Hepatic stellate cell (primary cell): ENCODE data around the gene TEX38.
"Not testable (repeated sequence)": the region's sequence is repeated elsewhere in the genome, so short reads cannot be mapped to it uniquely, and the experiment has no call there.

ENCODE experiments used
- DNase-seq: peaks from one replicate; pipeline ENCODE4 v3.0.0; 2011; ENCODE audit warnings: low spot score

The TEX38 gene

GRCh38 chr1:46689356-46689755, 17.7 kb downstream of the TEX38 start:
- DNase-seq, result no peak

- no peak for DNase-seq
Observed at GRCh38 chr1:46689897-46690296, 18.2 kb downstream of the TEX38 start.

- DNase-seq, result no peak
Observed at GRCh38 chr1:46690931-46691421, 19.3 kb downstream of the TEX38 start.

- DNase-seq, result no peak
Observed at GRCh38 chr1:46691997-46692790, 20.5 kb downstream of the TEX38 start.

- no peak for DNase-seq
Observed at GRCh38 chr1:46692811-46693770, 21.4 kb downstream of the TEX38 start.

- not testable (repeated sequence) for DNase-seq
Observed at GRCh38 chr1:46694676-46695075, 23.0 kb downstream of the TEX38 start.

- DNase-seq, result no peak
Observed at GRCh38 chr1:46697053-46697452, 25.4 kb downstream of the TEX38 start.

GRCh38 chr1:46699666-46700065, 28.0 kb downstream of the TEX38 start:
- DNase-seq, result no peak

GRCh38 chr1:46703927-46704641, 32.4 kb downstream of the TEX38 start:
- no peak for DNase-seq

GRCh38 chr1:46705408-46705807, 33.8 kb downstream of the TEX38 start:
- DNase-seq, result no peak

- DNase-seq, result no peak
Observed at GRCh38 chr1:46708121-46708520, 36.5 kb downstream of the TEX38 start.

- no peak for DNase-seq
Observed at GRCh38 chr1:46714976-46715375, 43.3 kb downstream of the TEX38 start.

- no peak for DNase-seq
Observed at GRCh38 chr1:46717654-46718053, 46.0 kb downstream of the TEX38 start.

- peak; percentile 7 for DNase-seq
Observed at GRCh38 chr1:46718340-46718726, 46.7 kb downstream of the TEX38 start.

- peak; percentile 96 for DNase-seq
Observed at GRCh38 chr1:46718727-46719622, 47.3 kb downstream of the TEX38 start, which contains the start of gene EFCAB14. Gene EFCAB14, minus strand, starts transcription at chr1:46719114. Its CDS starts 1,027 bp downstream, at chr1:46718087.

- no peak for DNase-seq
Observed at GRCh38 chr1:46719689-46720088, 48.0 kb downstream of the TEX38 start.

- DNase-seq, result not testable (repeated sequence)
Observed at GRCh38 chr1:46720319-46720718, 48.7 kb downstream of the TEX38 start.

GRCh38 chr1:46721204-46721603, 49.5 kb downstream of the TEX38 start:
- DNase-seq, result no peak

- DNase-seq, result no peak
Observed at GRCh38 chr1:46721686-46722205, 50.1 kb downstream of the TEX38 start.
